GM23338 (cell line): ENCODE results near the gene TRIM14.

ENCODE experiments used
- EZH2 ChIP-seq: fragments of 200-600 bp; sonication (generic); IDR thresholded peaks from one replicate; pipeline ENCODE4 v1.8.0; 2017; ENCODE audit warnings: antibody characterized with exemption, mild to moderate bottlenecking, low read depth; ENCODE audit not compliant: unreplicated experiment
- POLR2AphosphoS5 ChIP-seq: IDR thresholded peaks from 2 replicates; pipeline ENCODE4 v1.6.1; 2016; ENCODE audit warnings: antibody characterized with exemption, low read depth
- TF ChIP-seq, protein P1 (sequence below), 2 experiments: fragments of 200-600 bp in 1 of 2; sonication (generic) in 1 of 2; conservative IDR thresholded peaks; 2 replicates each; pipeline versions ENCODE4 v1.5.1 to v1.6.1; 2016 to 2017; ENCODE audit warnings: antibody characterized with exemption in 2 of 2, low read depth in 2 of 2, mild to moderate bottlenecking in 2 of 2, moderate library complexity in 1 of 2
- TF ChIP-seq, protein P2 (sequence below): IDR thresholded peaks from one replicate; pipeline ENCODE4 v1.6.1; 2018; ENCODE audit warnings: antibody characterized with exemption; ENCODE audit not compliant: unreplicated experiment

DNA sequence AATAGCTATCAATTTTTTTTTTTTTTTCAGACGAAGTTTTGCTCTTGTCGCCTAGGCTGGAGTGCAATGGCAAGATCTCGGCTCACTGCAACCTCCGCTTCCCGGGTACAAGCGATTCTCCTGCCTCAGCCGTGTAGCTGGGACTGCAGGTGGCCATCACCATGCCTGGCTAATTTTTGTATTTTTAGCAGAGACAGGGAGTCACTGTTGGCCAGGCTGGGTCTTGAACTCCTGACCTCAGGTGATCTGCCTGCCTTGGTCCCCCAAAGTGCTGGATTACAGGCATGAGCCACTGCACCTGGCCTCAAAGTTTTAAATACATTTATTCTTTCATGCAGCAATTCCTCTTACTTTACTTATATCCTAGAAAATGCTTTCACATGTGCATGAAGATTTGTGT, 17.6 kb downstream of the TRIM14 start:
- TF ChIP-seq, protein P1, sequence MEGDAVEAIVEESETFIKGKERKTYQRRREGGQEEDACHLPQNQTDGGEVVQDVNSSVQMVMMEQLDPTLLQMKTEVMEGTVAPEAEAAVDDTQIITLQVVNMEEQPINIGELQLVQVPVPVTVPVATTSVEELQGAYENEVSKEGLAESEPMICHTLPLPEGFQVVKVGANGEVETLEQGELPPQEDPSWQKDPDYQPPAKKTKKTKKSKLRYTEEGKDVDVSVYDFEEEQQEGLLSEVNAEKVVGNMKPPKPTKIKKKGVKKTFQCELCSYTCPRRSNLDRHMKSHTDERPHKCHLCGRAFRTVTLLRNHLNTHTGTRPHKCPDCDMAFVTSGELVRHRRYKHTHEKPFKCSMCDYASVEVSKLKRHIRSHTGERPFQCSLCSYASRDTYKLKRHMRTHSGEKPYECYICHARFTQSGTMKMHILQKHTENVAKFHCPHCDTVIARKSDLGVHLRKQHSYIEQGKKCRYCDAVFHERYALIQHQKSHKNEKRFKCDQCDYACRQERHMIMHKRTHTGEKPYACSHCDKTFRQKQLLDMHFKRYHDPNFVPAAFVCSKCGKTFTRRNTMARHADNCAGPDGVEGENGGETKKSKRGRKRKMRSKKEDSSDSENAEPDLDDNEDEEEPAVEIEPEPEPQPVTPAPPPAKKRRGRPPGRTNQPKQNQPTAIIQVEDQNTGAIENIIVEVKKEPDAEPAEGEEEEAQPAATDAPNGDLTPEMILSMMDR (conservative IDR thresholded peaks at IDR 0.05; ENCODE audit: low read depth in 2 of 2) = no peak
- no peak for TF ChIP-seq POLR2AphosphoS5
- no peak for TF ChIP-seq EZH2
- TF ChIP-seq, protein P2, sequence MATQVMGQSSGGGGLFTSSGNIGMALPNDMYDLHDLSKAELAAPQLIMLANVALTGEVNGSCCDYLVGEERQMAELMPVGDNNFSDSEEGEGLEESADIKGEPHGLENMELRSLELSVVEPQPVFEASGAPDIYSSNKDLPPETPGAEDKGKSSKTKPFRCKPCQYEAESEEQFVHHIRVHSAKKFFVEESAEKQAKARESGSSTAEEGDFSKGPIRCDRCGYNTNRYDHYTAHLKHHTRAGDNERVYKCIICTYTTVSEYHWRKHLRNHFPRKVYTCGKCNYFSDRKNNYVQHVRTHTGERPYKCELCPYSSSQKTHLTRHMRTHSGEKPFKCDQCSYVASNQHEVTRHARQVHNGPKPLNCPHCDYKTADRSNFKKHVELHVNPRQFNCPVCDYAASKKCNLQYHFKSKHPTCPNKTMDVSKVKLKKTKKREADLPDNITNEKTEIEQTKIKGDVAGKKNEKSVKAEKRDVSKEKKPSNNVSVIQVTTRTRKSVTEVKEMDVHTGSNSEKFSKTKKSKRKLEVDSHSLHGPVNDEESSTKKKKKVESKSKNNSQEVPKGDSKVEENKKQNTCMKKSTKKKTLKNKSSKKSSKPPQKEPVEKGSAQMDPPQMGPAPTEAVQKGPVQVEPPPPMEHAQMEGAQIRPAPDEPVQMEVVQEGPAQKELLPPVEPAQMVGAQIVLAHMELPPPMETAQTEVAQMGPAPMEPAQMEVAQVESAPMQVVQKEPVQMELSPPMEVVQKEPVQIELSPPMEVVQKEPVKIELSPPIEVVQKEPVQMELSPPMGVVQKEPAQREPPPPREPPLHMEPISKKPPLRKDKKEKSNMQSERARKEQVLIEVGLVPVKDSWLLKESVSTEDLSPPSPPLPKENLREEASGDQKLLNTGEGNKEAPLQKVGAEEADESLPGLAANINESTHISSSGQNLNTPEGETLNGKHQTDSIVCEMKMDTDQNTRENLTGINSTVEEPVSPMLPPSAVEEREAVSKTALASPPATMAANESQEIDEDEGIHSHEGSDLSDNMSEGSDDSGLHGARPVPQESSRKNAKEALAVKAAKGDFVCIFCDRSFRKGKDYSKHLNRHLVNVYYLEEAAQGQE = no peak
